ENCODE measurements around the gene GTPBP2. TPM values are rescaled to one million over a fixed set of nuclear protein-coding genes. Genes with fewer than 3 reads are reported as not detected.

The GTPBP2 gene
- polyA plus RNA-seq, 3 donors = 3.6 to 120 (median 4.9) TPM

GRCh38 chr6:43668151-43669028, 39.3 kb upstream of the GTPBP2 start:
- Mint-ChIP-seq H3K27me3 (ENCODE audit: low read depth in 3 of 3) (peaks cover 11 to 17% (median 16%) of the 10 kb centered on the region in 3 donors), H3K4me3 (peak overlapping the region in 1 of 2 donors; percentile 46), H3K9me3 (no peaks in the 10 kb centered on the region), H3K36me3 (peaks cover 29 to 41% of the 10 kb centered on the region in 2 donors), H3K4me1 (peaks cover 16% of the 10 kb centered on the region), H3K27ac (peak overlapping the region in 3 of 7 donors; percentile 30 to 85 (median 63))
- peak; percentile 31 to 51 (median 50) for DNase-seq
- Histone ChIP-seq H3K4me2 (replicated peaks; ENCODE audit: extremely low read depth, low read length, poor library complexity, severe bottlenecking) (no peak overlapping the region), H3K27ac (ENCODE audit: low read depth in 1 of 2, low read length in 2 of 2) (no peak overlapping the region), H4K20me1 (ENCODE audit: insufficient read depth, low read length) (peaks cover 7% of the 10 kb centered on the region), H3K27me3 (ENCODE audit: control insufficient read depth in 2 of 2, insufficient read depth in 2 of 2, low read length in 2 of 2) (peaks cover 0 to 3% of the 10 kb centered on the region in 2 donors), H3K36me3 (replicated peaks in 1 of 2; ENCODE audit: control insufficient read depth in 1 of 2, insufficient read depth in 2 of 2, low read length in 2 of 2) (peaks cover 22 to 37% of the 10 kb centered on the region in 2 donors), H3K9ac (ENCODE audit: insufficient read depth, low read length, poor library complexity, severe bottlenecking) (no peak overlapping the region), H3K4me1 (ENCODE audit: control insufficient read depth in 1 of 2, insufficient read depth in 2 of 2, low read length in 2 of 2) (peaks cover 8 to 14% of the 10 kb centered on the region in 2 donors), H2AFZ (ENCODE audit: insufficient read depth, low read depth, low read length, poor library complexity, severe bottlenecking) (no peak overlapping the region), H3K9me3 (replicated peaks in 1 of 2; ENCODE audit: control insufficient read depth in 1 of 2, insufficient read depth in 1 of 2, low read length in 2 of 2) (no peaks in the 10 kb centered on the region), H3K79me2 (ENCODE audit: insufficient read depth, low read length) (no peaks in the 10 kb centered on the region), H3K4me3 (replicated peaks in 1 of 3; ENCODE audit: low read depth in 2 of 3, low read length in 3 of 3) (no peak overlapping the region)
- WGBS (ENCODE audit: insufficient coverage) = 14% methylated on average over 14 of the region's 17 CpGs
- TF ChIP-seq CTCF (IDR thresholded peaks at IDR 0.05) = peak; percentile 76
- intact Hi-C loops (cut with micrococcal nuclease) = loop anchor here (1.0 to 5.0 kb wide), 5 partner anchors 94 to 411 kb away; partner anchors contain the start of gene VEGFA (in 1 of the 2)

- peaks cover 22 to 32% of the 10 kb centered on the region in 2 donors for H3K36me3 Mint-ChIP-seq
- TF ChIP-seq CTCF (IDR thresholded peaks at IDR 0.05) = peak; percentile 95
- no peak overlapping the region for H3K9ac ChIP-seq (ENCODE audit: insufficient read depth, low read length, poor library complexity, severe bottlenecking)
Observed at GRCh38 chr6:43667245-43668150, 38.4 kb upstream of the GTPBP2 start.

More at GRCh38 chr6:43667245-43668150, 38.4 kb upstream of the GTPBP2 start:
- peaks cover 8 to 14% of the 10 kb centered on the region in 2 donors for H3K4me1 ChIP-seq (ENCODE audit: control insufficient read depth in 1 of 2, insufficient read depth in 2 of 2, low read length in 2 of 2)
- H3K4me1 Mint-ChIP-seq = peaks cover 16% of the 10 kb centered on the region
- WGBS (ENCODE audit: insufficient coverage) = 11% methylated on average over 10 of the region's 16 CpGs
- H3K36me3 ChIP-seq (replicated peaks in 1 of 2; ENCODE audit: control insufficient read depth in 1 of 2, insufficient read depth in 2 of 2, low read length in 2 of 2) = peaks cover 15 to 28% of the 10 kb centered on the region in 2 donors
- H3K9me3 ChIP-seq (replicated peaks in 1 of 2; ENCODE audit: control insufficient read depth in 1 of 2, insufficient read depth in 1 of 2, low read length in 2 of 2) = no peaks in the 10 kb centered on the region
- H2AFZ ChIP-seq (ENCODE audit: insufficient read depth, low read depth, low read length, poor library complexity, severe bottlenecking) = no peak overlapping the region
- H3K27me3 Mint-ChIP-seq (ENCODE audit: low read depth in 3 of 3) = peaks cover 11 to 17% (median 16%) of the 10 kb centered on the region in 3 donors
- peaks cover 0 to 3% of the 10 kb centered on the region in 2 donors for H3K27me3 ChIP-seq (ENCODE audit: control insufficient read depth in 2 of 2, insufficient read depth in 2 of 2, low read length in 2 of 2)
- H4K20me1 ChIP-seq (ENCODE audit: insufficient read depth, low read length) = peaks cover 7% of the 10 kb centered on the region
- no peak overlapping the region for H3K27ac ChIP-seq (ENCODE audit: low read depth in 1 of 2, low read length in 2 of 2)
- H3K4me2 ChIP-seq (replicated peaks; ENCODE audit: extremely low read depth, low read length, poor library complexity, severe bottlenecking) = peak overlapping the region; percentile 32
- no peaks in the 10 kb centered on the region for H3K9me3 Mint-ChIP-seq
- DNase-seq = peak; percentile 57 to 70 (median 69)
- peak overlapping the region in 1 of 2 donors; percentile 46 for H3K4me3 Mint-ChIP-seq
- no peak overlapping the region for H3K4me3 ChIP-seq (replicated peaks in 1 of 3; ENCODE audit: low read depth in 2 of 3, low read length in 3 of 3)
- intact Hi-C loops (cut with micrococcal nuclease) = loop anchor here (1.0 to 5.0 kb wide), 6 partner anchors 95 to 412 kb away; partner anchors contain the start of gene VEGFA (in 1 of the 2)
- no peaks in the 10 kb centered on the region for H3K79me2 ChIP-seq (ENCODE audit: insufficient read depth, low read length)
- H3K27ac Mint-ChIP-seq = peak overlapping the region in 2 of 7 donors; percentile 30 to 85
